GM15510 (cell line): ENCODE results near the gene MAP1B.

Source experiments
- POLR2A ChIP-seq: IDR thresholded peaks from 3 replicates; pipeline ENCODE4 v1.6.1; 2011; ENCODE audit warnings: borderline replicate concordance; ENCODE audit not compliant: insufficient read length; ENCODE audit errors: extremely low read depth

MAP1B gene

GRCh38 chr5:72157625-72157962 is 50.3 kb downstream of the MAP1B start:
- TF ChIP-seq POLR2A: no peak

DNA sequence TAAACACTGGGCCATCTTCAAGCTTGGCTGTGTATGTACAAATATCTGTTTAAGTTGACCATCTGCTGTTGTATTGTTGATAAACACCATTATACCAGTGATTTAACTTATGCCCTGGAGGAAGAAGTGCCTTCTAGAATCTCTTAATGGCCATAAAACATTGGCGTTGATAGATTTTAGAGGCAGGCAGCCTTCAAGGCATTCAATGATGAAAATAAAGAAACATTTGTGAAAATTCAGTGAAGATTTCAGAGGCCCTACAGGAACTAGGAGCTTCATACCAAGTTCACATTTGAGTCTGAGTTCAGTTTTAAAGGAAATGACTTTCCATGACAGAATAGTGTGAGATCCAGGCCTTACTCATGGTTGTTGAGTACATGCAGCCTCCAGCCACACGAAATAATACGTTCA is 52.2 kb downstream of the MAP1B start:
- TF ChIP-seq POLR2A: no peak

GRCh38 chr5:72160329-72160728 is 53.1 kb downstream of the MAP1B start:
- no peak for TF ChIP-seq POLR2A

DNA sequence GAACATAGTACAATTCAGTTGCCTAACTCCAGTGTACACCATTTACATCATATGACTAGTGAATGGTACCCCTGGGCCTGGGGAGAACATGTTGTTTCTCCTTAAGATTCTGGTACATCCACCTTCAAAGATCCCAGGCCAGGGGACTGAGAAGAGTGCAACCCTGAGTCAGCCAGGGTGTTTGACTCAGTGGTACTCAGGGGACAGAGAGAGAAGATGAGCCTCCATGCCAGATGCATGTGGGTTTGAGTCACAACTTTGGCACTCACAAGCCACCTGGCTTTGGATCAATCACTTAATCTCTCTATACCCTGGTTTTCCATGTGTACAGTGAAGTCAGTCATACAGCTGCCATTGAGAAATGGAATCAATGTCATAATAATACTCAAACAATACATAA is 53.7 kb downstream of the MAP1B start:
- TF ChIP-seq POLR2A: no peak

- TF ChIP-seq POLR2A: no peak
Observed at GRCh38 chr5:72161951-72162350, 54.7 kb downstream of the MAP1B start.

- TF ChIP-seq POLR2A: no peak
Observed at GRCh38 chr5:72163349-72163983, 56.2 kb downstream of the MAP1B start.

DNA sequence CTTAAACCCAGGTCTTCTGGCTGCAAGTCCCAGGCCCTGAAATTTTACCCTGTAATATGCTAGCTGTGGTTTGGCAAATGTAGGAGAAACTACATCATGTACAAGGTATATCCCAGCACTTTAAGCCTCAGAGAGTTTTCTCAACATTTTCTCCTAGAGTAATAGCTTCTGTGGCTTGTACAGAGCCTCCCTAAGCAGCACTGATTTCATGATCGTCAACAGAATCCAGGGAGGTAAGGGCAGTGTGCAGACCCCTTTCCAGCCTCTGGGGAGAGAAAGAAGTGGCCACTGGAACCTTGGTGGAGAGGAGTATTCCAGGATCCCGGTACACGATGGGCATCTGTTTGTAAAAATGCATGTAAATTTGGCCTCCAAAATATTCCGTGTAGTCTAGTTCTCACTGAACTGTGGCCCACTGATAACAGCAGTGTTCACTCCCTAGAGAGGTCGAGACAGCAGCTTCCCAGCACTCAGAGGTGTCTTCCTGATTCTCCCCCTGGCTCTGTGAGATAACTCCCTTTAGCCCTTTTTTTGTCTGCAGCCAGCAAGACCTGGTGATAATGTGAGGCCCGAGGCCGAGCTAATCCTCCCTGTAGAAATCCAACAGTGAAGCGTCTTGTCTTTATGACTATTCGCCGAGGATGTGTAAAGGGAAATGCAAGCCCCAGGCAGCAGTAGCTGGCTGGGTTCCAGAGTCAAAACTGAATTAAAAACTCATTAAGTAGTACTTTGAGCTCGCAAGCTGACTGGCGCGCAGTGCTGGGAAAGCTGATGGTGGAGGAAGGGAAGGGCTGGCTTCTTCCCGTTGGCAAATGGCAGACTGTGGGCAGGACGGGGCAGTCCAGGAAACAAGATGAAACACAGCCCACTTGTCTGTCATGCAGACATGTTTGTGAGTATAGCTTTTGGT is 59.0 kb downstream of the MAP1B start:
- TF ChIP-seq POLR2A: no peak

DNA sequence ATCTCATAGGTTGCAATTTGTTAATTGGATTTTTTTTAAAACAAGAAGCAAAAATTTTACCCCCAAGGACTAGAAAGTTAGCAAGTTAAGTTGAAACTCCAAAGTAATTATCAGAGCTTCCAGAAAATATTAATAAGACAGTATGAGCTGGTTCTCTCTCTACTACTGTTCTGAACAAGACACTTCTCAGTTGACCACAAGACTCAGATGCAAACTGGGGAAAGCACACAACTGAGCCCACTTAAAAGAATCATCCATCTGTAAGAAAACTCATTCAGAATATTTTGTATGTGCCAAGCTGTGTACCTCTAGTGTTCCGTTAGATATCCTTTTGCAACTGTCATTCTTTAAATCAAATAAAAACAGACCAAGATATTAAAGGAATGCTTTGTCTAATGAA is 60.0 kb downstream of the MAP1B start:
- TF ChIP-seq POLR2A: no peak

DNA sequence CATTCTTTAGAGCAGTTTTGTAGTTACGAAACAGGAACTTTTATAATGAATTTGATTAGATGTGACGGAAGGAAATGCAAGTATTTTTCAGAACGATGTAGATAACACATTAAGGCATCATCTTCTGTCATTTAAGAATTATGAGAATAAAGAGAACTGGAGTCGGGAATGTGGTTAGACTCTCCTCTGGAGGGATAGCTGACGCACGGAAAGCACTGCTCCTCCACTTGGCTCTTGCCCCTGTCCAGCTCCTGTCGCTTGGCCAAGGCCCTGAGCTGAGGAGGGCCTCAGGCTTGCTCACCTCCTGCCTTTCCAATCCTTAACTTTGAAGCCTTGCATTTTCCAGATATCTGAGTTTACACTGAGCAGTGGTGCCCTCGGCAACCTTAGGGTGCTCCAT is 60.5 kb downstream of the MAP1B start:
- no peak for TF ChIP-seq POLR2A

DNA sequence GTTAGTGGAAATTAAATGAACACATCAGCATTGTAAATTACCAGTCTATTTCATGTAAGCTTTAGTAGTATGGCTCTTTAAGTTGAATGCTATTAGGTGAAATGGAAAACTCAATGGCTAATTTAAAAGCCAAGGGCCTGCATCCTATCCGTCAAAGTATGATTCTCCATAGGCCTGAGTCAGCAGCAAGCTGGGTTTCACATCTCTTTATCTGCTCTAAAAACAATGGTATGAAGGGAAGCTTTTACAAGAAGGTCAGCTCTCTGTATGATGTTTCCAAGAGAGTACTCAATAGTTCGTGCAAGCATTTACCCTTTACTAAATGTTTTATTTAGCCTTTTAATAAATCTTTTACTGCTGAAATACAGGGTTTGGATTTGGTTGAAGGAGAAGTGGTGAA is 62.8 kb downstream of the MAP1B start:
- TF ChIP-seq POLR2A: no peak

DNA sequence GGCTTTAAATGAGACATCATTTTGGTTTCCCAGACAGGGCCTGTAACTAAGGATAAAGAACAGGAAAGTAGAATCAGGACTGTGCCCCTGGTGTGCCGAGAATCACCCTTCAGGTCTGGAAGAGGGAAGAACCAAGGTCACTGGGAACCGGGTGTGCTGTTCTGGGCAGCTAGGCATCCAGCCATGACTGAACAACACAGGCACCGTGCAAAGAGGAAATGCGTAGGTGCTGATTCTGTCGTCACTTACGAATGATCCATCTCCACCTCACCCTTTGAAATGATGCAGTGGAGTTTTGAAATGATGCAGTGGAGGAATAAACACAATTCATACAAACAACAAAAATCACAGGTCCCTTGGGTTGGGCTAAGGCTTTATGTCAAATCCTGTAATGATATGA is 64.4 kb downstream of the MAP1B start:
- TF ChIP-seq POLR2A: no peak

DNA sequence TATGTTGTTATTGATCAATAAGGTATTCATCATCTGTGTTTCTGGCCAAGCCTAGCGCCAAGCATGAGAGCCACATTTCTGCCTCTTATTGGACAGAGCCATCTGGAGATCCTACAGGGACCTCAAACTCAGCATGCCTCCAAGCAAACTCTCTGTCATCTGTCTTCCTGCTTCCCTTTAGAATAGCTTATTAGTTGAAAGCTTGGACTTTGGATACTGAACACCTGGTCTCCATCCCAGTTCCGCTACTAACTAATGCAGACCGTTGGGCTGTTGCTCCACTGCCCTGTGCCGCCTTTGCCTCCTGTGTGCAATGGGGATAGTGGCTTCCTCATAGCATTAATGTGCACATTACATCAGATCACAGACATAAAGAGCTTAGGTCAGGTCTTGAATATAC is 65.5 kb downstream of the MAP1B start:
- TF ChIP-seq POLR2A: no peak

DNA sequence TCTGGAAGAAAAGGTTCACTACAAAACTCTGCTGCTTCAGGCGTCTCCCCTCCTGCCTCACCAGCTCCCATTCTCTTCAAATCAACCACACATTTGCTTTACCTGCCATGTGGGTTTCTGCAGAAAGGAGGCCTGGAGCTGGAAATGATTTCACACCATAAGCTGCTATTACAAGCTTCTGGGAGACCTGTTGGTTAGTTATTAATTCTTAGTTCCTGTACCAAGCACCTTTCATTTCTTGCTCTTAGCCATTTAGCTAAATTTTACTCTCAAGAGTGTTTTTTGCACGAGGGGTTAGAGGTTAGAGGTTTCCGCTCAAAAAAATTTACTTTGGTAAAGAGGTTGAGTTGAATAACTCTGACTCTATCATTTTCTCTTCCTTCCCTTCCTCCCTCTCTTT is 70.3 kb downstream of the MAP1B start:
- TF ChIP-seq POLR2A: no peak

GRCh38 chr5:72179028-72179815 is 71.9 kb downstream of the MAP1B start:
- no peak for TF ChIP-seq POLR2A

DNA sequence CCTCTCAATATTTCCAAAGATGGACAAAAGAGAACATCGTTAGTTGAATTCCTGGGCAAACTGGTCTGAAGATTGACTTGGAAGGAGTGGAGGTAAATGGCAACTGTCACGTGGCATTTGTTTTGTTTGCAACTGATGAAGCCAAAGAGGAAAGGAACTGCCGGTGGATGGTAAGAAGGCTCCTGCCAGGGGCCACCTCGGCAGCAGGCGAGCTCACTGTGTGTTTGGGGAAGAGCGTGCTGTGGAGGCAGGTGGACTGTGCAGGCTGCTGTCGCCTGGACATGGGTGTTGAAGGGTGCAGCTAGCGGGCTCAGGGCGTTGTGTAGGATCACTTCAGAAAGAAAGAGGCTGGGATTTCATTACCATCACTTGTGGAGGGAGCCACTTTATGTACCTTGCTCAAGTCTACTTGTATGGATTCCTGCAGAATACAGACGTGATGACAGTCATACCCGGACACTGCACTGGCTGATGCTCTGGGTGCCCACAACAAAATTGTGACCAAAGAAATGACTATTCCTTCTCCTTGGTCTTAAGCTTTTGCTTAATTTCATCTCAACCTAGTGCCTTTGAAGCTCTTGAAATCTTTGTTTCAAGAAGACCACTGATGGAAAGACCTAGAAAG is 72.7 kb downstream of the MAP1B start:
- TF ChIP-seq POLR2A: no peak
